Kidney capillary endothelial cell (primary cell): Measurements from ENCODE around the gene TPX2.

Experiments
- DNase-seq: peaks from one replicate; pipeline ENCODE4 v3.0.0-alpha.2; 2018; ENCODE audit warnings: low spot score

Gene TPX2

GRCh38 chr20:31738729-31739549 is at the start of gene TPX2:
TSS of gene TPX2 (plus strand) at chr20:31739290. CDS start at chr20:31757477, 18,187 bp downstream.
- DNase-seq: peak; percentile 95

- DNase-seq: no peak
Observed at GRCh38 chr20:31690124-31690666, 48.9 kb upstream of the TPX2 start.

- no peak for DNase-seq
Observed at GRCh38 chr20:31691646-31692275, 47.3 kb upstream of the TPX2 start.

GRCh38 chr20:31693402-31693801 is 45.7 kb upstream of the TPX2 start:
- DNase-seq: no peak

GRCh38 chr20:31693987-31694661 is 45.0 kb upstream of the TPX2 start:
- no peak for DNase-seq

GRCh38 chr20:31694842-31695593 is 44.1 kb upstream of the TPX2 start:
- no peak for DNase-seq

GRCh38 chr20:31695849-31696804 is 43.0 kb upstream of the TPX2 start:
- peak; percentile 84 for DNase-seq

GRCh38 chr20:31698243-31698802 is 40.8 kb upstream of the TPX2 start:
- DNase-seq: no peak

- DNase-seq: peak; percentile 95
Observed at GRCh38 chr20:31698803-31699718, 40.0 kb upstream of the TPX2 start.

GRCh38 chr20:31699801-31700728 is 39.0 kb upstream of the TPX2 start:
- no peak for DNase-seq

GRCh38 chr20:31700747-31701146 is 38.3 kb upstream of the TPX2 start:
- DNase-seq: no peak

- no peak for DNase-seq
Observed at GRCh38 chr20:31701591-31701990, 37.5 kb upstream of the TPX2 start.

- DNase-seq: no peak
Observed at GRCh38 chr20:31704225-31705119, 34.6 kb upstream of the TPX2 start.

GRCh38 chr20:31705191-31705590 is 33.9 kb upstream of the TPX2 start:
- DNase-seq: no peak

GRCh38 chr20:31705598-31706597 is 33.2 kb upstream of the TPX2 start:
- DNase-seq: no peak
